LNCaP clone FGC (cell line): ENCODE results near the gene CALY.
"Not testable (repeated sequence)": the region's sequence is repeated elsewhere in the genome, so short reads cannot be mapped to it uniquely, and the experiment has no call there.

Experiments used
- DNase-seq: peaks from one replicate; pipeline ENCODE4 v3.0.0-alpha.2; 2011; ENCODE audit warnings: low read depth
- H3K4me3 ChIP-seq: 2 replicates; pipeline ENCODE4 v1.5.1; 2011; ENCODE audit warnings: mild to moderate bottlenecking, low read depth, low read length, control low read depth
- TF ChIP-seq, protein P1 (sequence below): IDR thresholded peaks from 2 replicates; pipeline ENCODE4 v1.5.1; 2012; ENCODE audit warnings: mild to moderate bottlenecking; ENCODE audit not compliant: control insufficient read depth, insufficient read depth; ENCODE audit errors: extremely low read depth

The CALY gene

DNA sequence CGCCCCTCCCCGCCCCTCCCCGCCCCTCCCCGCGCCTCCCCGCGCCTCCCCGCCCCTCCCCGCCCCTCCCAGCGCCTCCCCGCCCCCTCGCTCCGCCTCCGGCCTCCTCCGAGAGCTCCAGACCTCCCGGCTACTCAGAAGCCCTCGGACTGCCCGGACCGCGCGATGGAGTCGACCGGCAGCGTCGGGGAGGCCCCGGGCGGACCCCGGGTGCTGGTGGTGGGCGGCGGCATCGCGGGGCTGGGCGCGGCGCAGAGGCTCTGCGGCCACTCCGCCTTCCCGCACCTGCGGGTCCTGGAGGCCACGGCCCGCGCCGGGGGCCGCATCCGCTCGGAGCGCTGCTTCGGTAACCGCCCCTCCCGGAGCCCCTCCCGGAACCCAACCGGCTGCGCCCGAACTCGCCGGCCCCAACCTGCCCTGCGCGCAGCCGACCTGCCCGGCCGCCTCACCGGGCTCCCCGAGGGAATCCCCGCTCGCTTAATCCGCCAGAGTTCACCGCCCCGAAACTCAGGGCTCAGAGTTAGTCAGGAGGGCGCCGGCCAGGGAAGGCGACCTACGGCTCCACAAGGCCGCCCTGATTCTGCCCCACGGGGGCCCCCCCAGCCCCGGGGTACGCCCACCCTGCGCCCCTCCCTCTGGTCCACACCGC is 42.6 kb upstream of the CALY start, which contains the start of gene PAOX:
PAOX (plus strand) TSS at position 111 of the 649 bp plus-strand sequence; CDS start at position 166, 55 bp downstream.
- no peak for DNase-seq
- TF ChIP-seq, protein P1, sequence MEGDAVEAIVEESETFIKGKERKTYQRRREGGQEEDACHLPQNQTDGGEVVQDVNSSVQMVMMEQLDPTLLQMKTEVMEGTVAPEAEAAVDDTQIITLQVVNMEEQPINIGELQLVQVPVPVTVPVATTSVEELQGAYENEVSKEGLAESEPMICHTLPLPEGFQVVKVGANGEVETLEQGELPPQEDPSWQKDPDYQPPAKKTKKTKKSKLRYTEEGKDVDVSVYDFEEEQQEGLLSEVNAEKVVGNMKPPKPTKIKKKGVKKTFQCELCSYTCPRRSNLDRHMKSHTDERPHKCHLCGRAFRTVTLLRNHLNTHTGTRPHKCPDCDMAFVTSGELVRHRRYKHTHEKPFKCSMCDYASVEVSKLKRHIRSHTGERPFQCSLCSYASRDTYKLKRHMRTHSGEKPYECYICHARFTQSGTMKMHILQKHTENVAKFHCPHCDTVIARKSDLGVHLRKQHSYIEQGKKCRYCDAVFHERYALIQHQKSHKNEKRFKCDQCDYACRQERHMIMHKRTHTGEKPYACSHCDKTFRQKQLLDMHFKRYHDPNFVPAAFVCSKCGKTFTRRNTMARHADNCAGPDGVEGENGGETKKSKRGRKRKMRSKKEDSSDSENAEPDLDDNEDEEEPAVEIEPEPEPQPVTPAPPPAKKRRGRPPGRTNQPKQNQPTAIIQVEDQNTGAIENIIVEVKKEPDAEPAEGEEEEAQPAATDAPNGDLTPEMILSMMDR = no peak
- peak within 1 kb of the TSS; percentile 66 for H3K4me3 ChIP-seq

DNA sequence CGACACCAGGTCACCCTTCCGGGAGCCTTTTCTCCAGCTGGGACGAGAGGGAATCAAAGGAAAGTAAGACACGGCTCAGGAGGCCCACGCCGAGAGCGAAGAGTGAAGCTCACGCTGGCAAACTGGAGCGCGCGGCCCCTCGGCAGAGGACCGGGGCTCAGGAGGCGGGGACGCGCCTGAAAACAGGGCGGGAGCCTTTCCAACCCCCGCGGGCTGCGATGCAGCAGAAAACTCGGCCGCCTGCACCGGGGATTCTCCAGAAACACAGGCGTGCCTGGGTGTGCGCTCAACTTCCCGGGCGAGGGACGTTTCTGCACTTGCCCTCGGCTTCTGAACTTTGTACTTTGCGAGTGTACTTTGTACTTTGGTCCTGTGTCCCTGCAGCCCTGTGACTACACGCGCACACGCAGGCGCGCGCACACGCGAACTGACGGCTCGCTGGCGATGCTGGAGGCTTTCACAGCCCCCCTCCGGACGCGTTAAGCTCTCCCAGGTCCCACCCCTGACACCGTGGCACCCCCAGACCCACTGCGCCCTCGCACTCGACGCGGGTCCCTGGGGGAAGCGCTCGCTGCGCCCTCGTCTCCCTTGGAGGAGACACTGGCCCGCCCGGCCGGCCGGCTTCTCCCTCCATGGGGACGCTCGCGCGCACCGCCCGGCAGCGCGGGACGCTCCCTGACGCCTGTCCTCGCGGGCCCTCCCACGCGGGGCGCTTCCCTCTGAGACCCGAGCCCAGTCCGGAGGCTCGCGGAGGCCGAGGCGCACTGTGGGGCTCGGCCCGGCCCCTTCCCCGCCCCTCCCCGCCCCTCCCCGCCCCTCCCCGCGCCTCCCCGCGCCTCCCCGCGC is 41.8 kb upstream of the CALY start:
- no peak for DNase-seq
- peak overlapping the region; percentile 66 for H3K4me3 ChIP-seq
- TF ChIP-seq, protein P1 = no peak

DNA sequence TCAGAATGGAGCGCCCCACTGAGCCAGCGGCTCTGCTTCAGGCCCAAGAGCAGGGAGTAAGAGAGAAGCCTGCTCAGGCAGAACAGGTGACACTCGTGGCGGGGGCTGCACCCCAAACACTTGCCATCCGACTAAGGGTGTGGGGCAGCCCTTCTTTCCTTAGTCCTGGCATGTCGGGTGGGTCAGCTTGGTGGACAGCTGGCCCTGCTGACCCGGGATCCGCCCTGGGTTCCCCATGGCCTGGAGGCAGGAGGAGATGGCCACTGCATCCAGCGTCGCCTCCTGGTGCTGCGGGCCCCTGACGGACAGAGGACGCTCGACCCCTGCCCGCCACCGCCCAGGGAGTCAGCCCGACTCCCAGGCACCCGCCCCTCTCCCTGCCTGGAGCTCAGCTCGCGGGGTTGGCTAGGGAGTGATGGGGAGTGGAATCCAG is 41.1 kb upstream of the CALY start:
- DNase-seq = no peak

DNA sequence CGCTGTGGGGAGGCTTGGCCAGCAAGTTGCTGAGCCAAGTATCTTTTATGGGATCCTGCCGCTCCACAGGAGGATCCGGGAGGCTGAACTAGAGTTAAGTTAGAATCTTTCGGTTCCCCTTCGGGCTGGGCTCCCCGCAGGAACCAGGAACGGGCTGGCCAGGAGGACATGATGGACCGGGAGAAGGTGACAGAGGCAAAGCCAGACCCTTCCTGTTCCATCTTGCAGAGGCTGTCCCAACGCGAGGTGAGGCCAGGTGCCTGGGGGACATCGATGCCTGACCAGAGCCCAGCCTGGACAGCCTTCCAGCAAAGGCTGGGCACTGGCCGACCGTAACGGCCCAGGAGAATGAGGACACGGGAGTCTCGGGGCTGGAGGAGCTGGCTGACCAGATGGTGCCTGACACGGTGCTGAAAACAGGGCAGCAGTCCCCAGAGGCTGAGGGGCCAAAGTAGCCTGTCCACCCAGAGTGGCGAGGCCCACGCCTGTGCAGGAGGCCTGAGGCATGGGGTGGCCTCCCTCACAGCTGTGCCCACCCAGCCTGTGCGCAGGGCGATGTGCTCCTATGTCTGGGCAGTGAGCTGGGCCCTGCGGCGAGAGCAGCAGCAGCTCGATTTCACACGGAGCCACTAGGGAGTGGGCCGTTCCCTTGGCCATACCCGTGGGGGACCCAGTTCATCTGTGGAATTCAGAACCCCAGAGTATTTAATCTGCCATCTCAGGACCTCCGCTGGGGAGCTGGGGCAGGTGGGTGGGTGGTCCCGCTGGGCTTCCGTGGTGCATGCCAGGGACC is 40.5 kb upstream of the CALY start:
- no peak for DNase-seq
- no peak overlapping the region for H3K4me3 ChIP-seq
- TF ChIP-seq, protein P1 = no peak

More for the DNA sequence above, 41.1 kb upstream of the CALY start:
- peak overlapping the region; percentile 66 for H3K4me3 ChIP-seq
- TF ChIP-seq, protein P1 = no peak

DNA sequence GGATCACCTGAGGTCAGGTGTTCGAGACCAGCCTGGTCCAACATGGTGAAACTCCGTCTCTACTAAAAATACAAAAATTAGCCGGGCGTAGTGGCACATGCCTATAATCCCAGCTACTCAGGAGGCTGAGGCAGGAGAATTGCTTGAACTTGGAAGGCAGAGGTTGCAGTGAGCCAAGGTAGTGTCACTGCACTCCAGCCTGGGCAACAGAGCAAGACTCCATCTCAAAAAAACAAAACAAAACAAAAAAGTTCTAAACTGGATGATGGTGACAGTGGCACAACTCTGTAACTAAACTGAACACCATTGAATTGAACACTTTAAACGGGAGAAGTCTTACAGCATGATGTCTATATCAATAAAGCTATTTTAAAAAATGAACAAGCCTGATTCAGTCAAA is 39.5 kb upstream of the CALY start:
- H3K4me3 ChIP-seq, DNase-seq: not testable (repeated sequence)

DNA sequence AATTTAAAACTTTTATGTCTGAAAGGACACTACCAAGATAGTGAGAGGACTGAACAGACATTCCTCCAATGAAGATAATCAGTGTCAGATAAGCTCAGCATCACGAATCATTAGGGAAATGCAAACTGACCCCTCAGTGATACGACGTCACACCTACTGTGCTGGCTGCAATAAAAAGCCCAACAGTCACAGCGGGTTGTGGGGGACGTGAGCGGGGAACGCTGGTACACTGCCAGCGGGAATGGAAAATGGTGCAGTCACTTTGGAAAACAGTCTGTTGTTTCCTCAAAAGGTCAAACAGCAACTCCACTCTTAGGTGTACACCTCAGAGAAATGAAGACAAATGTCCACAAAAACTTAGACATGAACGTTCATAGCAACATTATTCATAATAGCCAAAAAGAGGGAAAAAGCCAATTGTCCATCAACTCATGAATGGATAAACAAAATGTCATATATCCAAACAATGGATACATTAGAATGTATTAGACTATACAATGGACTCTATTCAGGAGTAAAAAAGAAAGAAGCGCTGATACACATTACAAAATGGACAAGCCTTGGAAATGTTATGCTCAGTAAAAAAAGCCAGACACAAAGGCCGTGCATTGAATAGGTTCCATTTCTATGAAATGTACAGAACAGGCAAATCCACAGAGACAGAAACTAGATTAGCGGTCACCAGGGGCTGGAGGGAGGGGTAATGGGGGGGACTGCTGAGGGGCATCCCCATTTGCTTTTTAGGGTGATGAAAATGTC is 38.8 kb upstream of the CALY start:
- DNase-seq = no peak
- TF ChIP-seq, protein P1 = no peak
- H3K4me3 ChIP-seq = no peak overlapping the region
